ENCODE results near the gene PLEKHN1.

DNA sequence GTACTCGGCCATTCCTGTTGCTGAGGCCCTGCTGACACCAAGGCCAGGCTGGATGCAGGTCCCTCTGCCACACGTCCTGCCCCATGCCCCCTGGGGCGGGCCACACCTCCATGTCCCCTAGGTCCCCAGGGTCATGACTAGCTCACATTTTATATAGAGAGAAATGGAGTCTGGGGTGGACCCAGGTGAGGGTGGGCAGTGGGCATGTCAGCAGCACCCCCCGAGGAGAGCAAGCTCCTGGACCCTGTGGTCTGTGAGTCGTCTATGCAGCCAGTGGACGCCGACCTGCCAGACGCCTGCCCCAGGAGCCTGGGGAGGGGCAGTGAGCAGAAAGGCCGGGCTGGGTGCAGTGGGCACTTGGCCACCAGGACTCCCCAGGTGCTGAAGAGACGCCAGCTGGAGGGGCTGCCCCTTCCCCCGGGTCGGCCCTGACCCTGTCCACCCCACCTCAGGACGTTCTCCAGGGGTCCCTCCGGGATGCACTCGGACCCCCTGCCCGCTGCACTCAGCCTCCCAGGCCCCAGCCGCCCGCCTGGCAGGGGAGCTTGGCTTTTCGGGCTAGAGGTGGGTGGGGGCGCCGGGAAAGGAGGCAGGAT is 26.7 kb upstream of the PLEKHN1 start:
- TF ChIP-seq, protein P1, sequence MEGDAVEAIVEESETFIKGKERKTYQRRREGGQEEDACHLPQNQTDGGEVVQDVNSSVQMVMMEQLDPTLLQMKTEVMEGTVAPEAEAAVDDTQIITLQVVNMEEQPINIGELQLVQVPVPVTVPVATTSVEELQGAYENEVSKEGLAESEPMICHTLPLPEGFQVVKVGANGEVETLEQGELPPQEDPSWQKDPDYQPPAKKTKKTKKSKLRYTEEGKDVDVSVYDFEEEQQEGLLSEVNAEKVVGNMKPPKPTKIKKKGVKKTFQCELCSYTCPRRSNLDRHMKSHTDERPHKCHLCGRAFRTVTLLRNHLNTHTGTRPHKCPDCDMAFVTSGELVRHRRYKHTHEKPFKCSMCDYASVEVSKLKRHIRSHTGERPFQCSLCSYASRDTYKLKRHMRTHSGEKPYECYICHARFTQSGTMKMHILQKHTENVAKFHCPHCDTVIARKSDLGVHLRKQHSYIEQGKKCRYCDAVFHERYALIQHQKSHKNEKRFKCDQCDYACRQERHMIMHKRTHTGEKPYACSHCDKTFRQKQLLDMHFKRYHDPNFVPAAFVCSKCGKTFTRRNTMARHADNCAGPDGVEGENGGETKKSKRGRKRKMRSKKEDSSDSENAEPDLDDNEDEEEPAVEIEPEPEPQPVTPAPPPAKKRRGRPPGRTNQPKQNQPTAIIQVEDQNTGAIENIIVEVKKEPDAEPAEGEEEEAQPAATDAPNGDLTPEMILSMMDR (IDR thresholded peaks at IDR 0.05; ENCODE audit: borderline replicate concordance, extremely low read depth, low read length, poor library complexity, severe bottlenecking) = no peak
- TF ChIP-seq EZH2 (IDR thresholded peaks at IDR 0.05; ENCODE audit: borderline replicate concordance, low read depth, low read length, severe bottlenecking) = peak; percentile 61
